Activated CD8-positive, alpha-beta T cell treated with anti-CD3 and anti-CD28 coated beads for 36 hours (primary cell): ENCODE results near the gene TNFRSF25. TPM values are rescaled to one million over a fixed set of nuclear protein-coding genes. Genes with fewer than 3 reads are reported as not detected.

ENCODE experiments used
- ATAC-seq: fragments of 200-7000 bp; cut with Tn5 transposase; one replicate; pipeline ENCODE4 v1.10.0; 2021; ENCODE audit warnings: mild to moderate bottlenecking, moderate library complexity
- CTCF ChIA-PET: fragments of 350-600 bp; sonication (Branson Sonifier 250); formaldehyde crosslinking; loops from one replicate; lab custom pipeline; 2021; ENCODE audit warnings: antibody characterized with exemption; lab: Charles Lee
- POLR2A ChIA-PET: fragments of 350-600 bp; sonication (Branson Sonifier 250); formaldehyde crosslinking; loops from one replicate; lab custom pipeline; 2021; ENCODE audit warnings: antibody characterized with exemption; lab: Charles Lee
- DNase-seq: peaks from one replicate; pipeline ENCODE4 v3.0.0-alpha.2; 2020
- H3K27ac Mint-ChIP-seq: one replicate; pipeline ENCODE4 v1.8.0; 2021; ENCODE audit warnings: mild to moderate bottlenecking, mixed read lengths
- H3K27me3 Mint-ChIP-seq: one replicate; pipeline ENCODE4 v1.8.0; 2021; ENCODE audit warnings: mixed read lengths
- H3K36me3 Mint-ChIP-seq: one replicate; pipeline ENCODE4 v1.8.0; 2021; ENCODE audit warnings: low read depth, mixed read lengths
- H3K4me1 Mint-ChIP-seq: one replicate; pipeline ENCODE4 v1.8.0; 2021; ENCODE audit warnings: low read depth, mixed read lengths
- H3K4me3 Mint-ChIP-seq: one replicate; pipeline ENCODE4 v1.8.0; 2021; ENCODE audit warnings: mild to moderate bottlenecking, moderate library complexity, mixed read lengths
- H3K9me3 Mint-ChIP-seq: one replicate; pipeline ENCODE4 v1.8.0; 2021; ENCODE audit warnings: mixed read lengths
- intact Hi-C: fragments of 100-400 bp; cut with micrococcal nuclease; formaldehyde crosslinking; loops from one replicate; pipeline ENCODE4 v1.10.0; 2022
- total RNA-seq, 2 experiments: library from RNA; stranded (reverse); gene quantifications; one replicate each; pipeline ENCODE4 v1.2.3, GENCODE V29; 2021
- TF ChIP-seq, protein P1 (sequence below): fragments of 200-600 bp; IDR thresholded peaks from one replicate; pipeline ENCODE4 v1.8.0; 2022; ENCODE audit warnings: antibody characterized with exemption, mild to moderate bottlenecking

Gene TNFRSF25
- total RNA-seq, 2 experiments from 2014 or later: 55.8 to 57.8 TPM

GRCh38 chr1:6427441-6428390 is 38.3 kb downstream of the TNFRSF25 start:
- DNase-seq (no peak), ATAC-seq (no peak)
- Mint-ChIP-seq H3K9me3 (no peaks in the 10 kb centered on the region), H3K4me1 (peaks cover 12% of the 10 kb centered on the region), H3K36me3 (no peaks in the 10 kb centered on the region), H3K27me3 (peaks cover 25% of the 10 kb centered on the region), H3K27ac (no peak overlapping the region), H3K4me3 (no peak overlapping the region)
- TF ChIP-seq, protein P1, sequence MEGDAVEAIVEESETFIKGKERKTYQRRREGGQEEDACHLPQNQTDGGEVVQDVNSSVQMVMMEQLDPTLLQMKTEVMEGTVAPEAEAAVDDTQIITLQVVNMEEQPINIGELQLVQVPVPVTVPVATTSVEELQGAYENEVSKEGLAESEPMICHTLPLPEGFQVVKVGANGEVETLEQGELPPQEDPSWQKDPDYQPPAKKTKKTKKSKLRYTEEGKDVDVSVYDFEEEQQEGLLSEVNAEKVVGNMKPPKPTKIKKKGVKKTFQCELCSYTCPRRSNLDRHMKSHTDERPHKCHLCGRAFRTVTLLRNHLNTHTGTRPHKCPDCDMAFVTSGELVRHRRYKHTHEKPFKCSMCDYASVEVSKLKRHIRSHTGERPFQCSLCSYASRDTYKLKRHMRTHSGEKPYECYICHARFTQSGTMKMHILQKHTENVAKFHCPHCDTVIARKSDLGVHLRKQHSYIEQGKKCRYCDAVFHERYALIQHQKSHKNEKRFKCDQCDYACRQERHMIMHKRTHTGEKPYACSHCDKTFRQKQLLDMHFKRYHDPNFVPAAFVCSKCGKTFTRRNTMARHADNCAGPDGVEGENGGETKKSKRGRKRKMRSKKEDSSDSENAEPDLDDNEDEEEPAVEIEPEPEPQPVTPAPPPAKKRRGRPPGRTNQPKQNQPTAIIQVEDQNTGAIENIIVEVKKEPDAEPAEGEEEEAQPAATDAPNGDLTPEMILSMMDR: no peak
- intact Hi-C loops: no loop called here
- ChIA-PET POLR2A (no interaction called here), CTCF (interaction anchor here (1.2 kb wide), 1 partner anchor 11 kb away, joined by 3 read pairs; no protein-coding TSS in a partner anchor)

DNA sequence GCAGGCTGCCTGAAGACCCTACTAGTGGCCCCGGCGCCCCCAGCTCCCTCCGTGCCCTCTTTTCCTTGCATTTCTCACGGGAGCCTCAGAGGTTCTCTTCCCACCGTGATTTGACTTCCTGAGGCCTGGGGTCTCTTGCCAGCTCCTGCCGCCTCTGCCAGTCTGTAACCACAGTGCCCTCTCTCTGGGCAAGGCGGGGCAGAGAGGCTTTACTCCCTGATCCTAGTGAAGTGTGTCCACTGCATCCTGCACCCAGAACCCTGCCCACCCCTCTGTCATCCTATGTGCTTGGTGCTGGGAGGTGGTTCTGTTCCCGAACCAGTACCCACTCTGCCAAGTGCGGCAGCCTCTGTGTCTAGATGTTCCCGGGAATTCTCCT is 39.0 kb downstream of the TNFRSF25 start:
- ChIA-PET CTCF (interaction anchor here (0.8 to 2.5 kb wide), 3 partner anchors 10 to 14 kb away, joined by 3 to 21 read pairs (median 5); no protein-coding TSS in a partner anchor), POLR2A (interaction anchor here (0.6 kb wide), 1 partner anchor 416 kb away, joined by 4 read pairs; no protein-coding TSS in a partner anchor)
- TF ChIP-seq, protein P1: no peak
- Mint-ChIP-seq H3K36me3 (no peaks in the 10 kb centered on the region), H3K27ac (no peak overlapping the region), H3K27me3 (peaks cover 27% of the 10 kb centered on the region), H3K4me3 (no peak overlapping the region), H3K4me1 (peaks cover 12% of the 10 kb centered on the region), H3K9me3 (no peaks in the 10 kb centered on the region)
- DNase-seq (no peak), ATAC-seq (no peak)
- intact Hi-C loops: no loop called here

- CTCF ChIA-PET: interaction anchor here (0.8 to 2.5 kb wide), 3 partner anchors 10 to 15 kb away, joined by 3 to 21 read pairs (median 5); no protein-coding TSS in a partner anchor
- DNase-seq (no peak), ATAC-seq (no peak)
- TF ChIP-seq, protein P1: no peak
- intact Hi-C loops: no loop called here
- peaks cover 12% of the 10 kb centered on the region for H3K4me1 Mint-ChIP-seq
- no peak overlapping the region for H3K27ac Mint-ChIP-seq
- POLR2A ChIA-PET: interaction anchor here (0.6 kb wide), 1 partner anchor 416 kb away, joined by 4 read pairs; no protein-coding TSS in a partner anchor
- H3K36me3 Mint-ChIP-seq: no peaks in the 10 kb centered on the region
- H3K9me3 Mint-ChIP-seq: no peaks in the 10 kb centered on the region
- peaks cover 32% of the 10 kb centered on the region for H3K27me3 Mint-ChIP-seq
- H3K4me3 Mint-ChIP-seq: no peak overlapping the region
These were observed 39.5 kb downstream of the TNFRSF25 start for GRCh38 chr1:6426277-6426971.

DNA sequence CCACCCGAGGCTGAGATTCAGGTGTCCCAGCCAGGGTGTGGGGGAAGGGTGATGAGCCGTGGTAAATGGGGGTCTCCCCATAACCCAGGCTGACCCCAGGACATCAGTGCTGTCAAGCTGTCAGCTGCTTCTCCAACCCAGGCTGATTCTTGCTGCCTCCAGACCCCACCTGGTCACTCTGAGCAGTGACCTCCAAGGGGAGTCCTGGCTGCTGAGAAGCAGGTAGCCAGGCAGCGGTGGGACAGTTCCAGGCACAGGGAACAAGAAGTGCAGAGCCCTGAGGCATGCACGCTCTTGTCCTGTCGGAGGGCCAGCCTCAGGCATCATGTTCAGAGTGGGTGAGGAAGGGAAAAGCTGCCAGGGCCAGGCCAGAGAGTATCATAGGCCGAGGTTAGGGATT is 40.3 kb downstream of the TNFRSF25 start:
- no peaks in the 10 kb centered on the region for H3K36me3 Mint-ChIP-seq
- ChIA-PET CTCF (interaction anchor here (2.5 kb wide), 1 partner anchor 12 kb away, joined by 21 read pairs; no protein-coding TSS in a partner anchor), POLR2A (no interaction called here)
- ATAC-seq (no peak), DNase-seq (no peak)
- intact Hi-C loops: no loop called here
- H3K27me3 Mint-ChIP-seq: peaks cover 40% of the 10 kb centered on the region
- H3K27ac Mint-ChIP-seq: no peak overlapping the region
- H3K4me3 Mint-ChIP-seq: no peak overlapping the region
- TF ChIP-seq, protein P1: no peak
- no peaks in the 10 kb centered on the region for H3K9me3 Mint-ChIP-seq
- peaks cover 12% of the 10 kb centered on the region for H3K4me1 Mint-ChIP-seq
